CD4-positive, alpha-beta T cell treated with Interleukin-15 for 4 hours (primary cell): ENCODE results near the gene NR2E1.

Source experiments
- DNase-seq: peaks from one replicate; pipeline ENCODE4 v3.0.0-alpha.2; 2020; ENCODE audit warnings: low spot score

Gene NR2E1

DNA sequence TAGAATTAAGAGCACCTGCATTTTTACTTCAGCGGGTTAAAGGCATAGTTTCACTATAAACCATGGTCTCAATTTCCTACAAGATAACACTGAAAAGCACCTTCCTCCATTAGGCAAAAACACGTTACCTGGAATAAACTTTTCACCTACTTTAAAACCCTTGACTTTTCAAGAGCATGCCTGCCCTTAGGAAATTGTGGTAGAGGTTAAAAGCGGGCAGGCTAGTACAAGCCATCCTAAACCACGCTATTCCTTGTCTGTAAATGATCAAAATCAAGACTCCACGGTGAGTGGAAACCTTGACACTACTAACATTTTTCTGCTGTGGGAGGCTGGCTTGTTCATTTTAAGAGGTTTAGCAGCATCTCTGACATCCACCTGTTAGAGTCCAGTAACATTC, 43.9 kb downstream of the NR2E1 start:
- DNase-seq, result no peak

DNA sequence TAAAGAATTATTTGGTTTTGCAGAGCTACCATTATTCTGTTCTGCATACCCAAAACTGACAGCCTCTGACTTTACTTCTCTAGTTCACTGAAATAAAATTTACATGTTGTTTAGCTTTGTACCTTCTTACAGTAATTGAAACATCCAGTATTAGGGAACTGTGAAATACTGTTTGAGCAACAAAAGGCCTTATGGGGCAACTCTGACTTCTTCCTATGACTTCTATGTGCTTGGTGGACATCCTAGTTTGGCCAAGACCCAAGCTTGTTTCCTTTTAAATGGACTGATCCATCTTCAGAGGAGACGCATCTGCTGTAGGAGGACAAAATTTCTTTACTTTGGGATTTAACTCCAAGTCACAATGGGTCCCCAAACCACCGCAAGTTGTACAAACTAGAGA, 44.7 kb downstream of the NR2E1 start:
- DNase-seq, result no peak

DNA sequence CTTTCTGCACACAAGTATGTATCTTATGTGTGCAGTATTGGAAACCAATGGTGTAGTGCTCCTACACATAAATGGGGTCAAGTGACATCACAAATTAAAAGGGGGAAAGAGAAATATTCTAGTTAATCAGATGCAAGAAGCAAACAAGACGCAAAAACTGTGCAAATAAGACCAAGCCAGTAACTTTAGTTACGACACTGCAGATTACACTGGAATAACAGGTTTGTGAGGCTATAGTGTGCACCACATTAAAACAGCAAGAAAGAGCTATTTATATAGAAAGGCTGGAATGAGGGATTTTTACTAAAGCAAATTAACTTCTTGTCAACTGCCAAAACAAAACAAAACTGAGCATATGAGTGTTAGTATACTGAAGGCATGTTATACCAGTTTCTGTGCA, 45.8 kb downstream of the NR2E1 start:
- no peak for DNase-seq

DNA sequence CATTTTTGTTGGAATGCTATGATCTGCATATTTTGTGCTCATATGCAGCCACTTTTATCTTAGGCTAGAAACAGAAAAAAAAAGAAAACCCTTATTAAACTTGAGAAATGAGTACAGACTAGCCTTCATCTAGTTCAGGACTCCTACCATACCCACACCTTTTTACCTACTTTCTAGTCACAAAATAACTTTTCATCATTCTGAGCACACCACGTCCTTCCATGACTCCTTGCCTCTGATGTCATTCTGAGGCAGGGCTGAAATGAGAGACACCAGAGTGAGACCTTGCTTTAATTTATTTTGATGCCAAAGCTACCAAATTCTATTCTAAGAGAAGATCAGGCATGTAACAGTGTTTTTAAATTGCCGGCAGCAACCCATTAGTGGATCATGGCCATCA, 56.2 kb downstream of the NR2E1 start:
- DNase-seq, result no peak

DNA sequence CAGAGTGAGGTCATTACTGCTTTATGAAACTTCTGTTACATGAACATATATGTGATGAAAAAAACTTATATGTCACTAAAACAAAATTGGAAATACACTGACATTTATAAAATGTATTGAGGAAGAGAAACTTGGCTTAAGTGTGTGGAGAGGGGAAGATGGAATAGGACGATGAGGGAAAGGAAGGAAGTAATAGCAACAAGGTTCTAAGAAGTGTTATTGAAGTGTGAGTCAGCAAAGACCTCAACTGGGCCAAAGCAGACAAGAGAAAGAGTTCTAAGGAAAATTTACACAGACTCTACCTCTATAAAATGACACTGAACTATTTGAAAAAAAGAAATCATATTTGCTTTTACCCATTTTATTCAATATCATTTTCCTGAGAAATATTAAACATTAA, 56.7 kb downstream of the NR2E1 start:
- no peak for DNase-seq

DNA sequence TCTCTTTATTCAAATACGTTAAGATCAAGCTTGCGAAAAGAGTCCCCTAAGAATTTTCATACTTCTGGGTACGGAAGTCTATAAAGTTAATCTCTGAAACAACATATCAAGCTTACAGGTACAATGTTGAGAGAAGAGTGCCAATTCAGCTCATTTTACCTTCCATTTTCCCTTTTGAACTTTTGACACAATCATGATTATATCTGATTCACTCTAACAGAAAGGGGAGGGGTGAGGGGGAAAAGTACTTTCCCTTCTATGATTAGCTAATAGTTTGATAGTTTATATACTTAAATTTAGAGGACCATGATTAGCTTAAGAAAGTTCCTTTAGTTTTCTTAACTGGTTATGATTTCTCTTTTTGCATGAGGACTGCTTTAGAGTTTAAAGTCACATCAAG, 61.5 kb downstream of the NR2E1 start:
- no peak for DNase-seq

DNA sequence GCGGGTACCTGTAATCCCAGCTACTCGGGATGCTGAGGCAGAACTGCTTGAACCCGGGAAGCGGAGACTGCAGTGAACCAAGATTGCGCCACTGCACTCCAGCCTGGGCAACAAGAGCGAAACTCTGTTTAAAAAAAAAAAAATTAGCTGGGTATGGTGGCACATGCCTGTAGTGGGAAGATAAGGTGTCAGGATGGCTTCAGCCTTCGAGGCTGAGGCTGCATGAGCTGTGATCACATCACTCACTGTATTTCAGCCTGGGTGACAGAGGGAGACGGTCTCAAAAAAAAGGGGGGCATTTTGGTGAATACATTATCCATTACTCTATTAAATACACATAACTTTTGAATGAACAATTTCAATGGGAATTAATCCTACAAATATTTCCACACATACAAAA, 62.6 kb downstream of the NR2E1 start:
- no peak for DNase-seq

DNA sequence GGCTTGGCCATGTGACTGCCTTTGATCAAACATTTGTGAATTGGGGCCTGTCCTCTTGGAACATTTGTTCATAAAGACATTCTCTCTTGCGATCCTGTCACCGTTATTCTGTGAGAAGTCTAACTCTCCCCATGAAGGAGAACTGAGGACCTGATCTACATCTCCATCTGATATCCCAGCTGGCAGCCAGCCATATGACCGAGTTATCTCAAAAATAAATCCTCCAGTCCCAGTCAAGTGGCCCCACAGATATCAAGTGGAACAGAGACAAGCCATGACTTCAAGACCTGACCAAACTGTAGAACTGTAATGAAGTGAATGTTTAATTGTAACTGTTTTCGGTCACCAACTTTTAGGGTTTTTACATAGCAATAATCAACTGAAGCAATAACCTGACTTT, 69.3 kb downstream of the NR2E1 start:
- DNase-seq, result no peak

DNA sequence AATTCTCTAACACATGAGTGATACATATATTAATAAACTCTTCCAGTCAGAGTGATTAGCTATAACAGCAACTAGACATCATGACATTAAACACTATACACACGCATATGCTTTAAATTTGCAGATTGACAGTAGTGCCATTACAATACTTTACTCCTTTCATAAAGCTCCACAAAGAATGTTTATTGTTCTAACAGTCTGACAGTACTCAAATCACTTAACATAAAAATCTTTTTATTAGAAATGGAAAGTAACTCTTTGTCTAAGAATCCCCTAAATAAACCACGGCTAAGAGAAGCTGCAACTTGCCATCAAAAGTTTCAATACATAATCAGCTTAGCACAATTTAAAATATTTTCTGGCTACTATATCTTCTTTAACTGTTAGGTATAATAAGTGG, 71.0 kb downstream of the NR2E1 start:
- no peak for DNase-seq

DNA sequence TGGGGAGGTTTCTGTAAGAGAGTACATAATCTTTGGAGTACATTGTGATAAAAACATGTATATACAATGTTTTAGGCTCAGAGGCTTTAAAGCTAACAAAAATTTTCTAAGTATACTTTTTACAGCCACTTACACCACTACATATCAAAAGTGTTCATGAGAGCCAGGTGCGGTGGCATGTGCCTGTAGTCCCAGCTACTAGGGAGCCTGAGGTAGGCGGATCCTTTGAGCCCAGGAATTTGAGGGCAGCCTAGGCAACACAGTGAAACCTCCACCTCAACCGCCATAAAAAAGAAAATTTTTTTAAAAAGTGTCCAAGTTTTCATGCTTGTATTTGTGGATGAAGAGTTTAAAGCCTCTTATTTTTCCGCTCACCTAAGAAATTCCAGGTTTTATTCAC, 72.5 kb downstream of the NR2E1 start:
- no peak for DNase-seq
